H54 (cell line): ENCODE data around the gene SEC11A.
"Not testable (repeated sequence)": the region's sequence is repeated elsewhere in the genome, so short reads cannot be mapped to it uniquely, and the experiment has no call there.

ENCODE experiments used
- DNase-seq: peaks from one replicate; pipeline ENCODE4 v3.0.0; 2011; ENCODE audit warnings: low spot score, mixed read lengths; ENCODE audit not compliant: insufficient read length
- FAIRE-seq: peaks from 3 replicates; lab custom pipeline; 2011; peaks lifted over from hg19 to GRCh38; lab: Jason Lieb, UNC
- POLR2A ChIP-seq: IDR thresholded peaks from 2 replicates; pipeline ENCODE4 v1.6.1; 2011; ENCODE audit warnings: low read depth, mild to moderate bottlenecking, low read length

The SEC11A gene

DNA sequence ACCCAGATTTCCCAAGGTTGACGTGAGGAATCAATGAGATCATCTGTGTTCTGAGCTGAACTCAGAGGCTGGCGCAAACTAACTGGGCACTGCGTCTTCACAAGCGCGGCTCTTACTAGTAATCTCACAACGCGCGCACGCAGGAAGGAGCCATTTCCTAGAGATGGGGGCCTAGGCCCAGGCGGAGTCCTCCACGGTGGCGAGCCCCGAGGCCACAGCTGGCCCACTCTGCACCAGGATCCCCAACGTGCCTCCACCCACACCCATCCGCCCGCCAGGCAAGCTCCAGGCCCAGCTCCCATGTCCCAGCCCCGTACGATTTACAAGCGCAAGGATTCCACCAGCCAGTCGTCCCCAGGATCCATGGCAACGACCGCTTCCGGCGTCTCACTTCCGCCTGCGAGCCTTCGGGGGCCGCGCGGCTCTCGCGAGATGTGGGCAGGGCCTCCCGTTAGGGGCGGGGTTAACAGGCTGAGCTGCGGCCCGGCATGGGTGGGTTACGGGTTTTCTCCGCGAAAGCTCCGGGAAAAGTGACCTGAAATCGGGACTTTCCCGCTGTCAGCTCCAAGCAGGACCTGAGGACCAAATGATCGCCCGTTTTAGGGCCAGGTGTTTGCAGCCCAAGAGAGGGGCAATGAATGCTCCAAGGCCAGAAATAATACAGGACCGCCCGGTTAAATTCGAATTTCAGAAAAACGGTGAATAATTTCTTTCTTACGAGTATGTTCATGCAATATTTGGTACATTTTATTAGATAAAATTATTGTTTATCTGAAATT, 61.8 kb downstream of the SEC11A start, which contains the start of gene WDR73:
WDR73 (minus strand) TSS at position 374 of the 779 bp plus-strand sequence; CDS start at position 365, 9 bp downstream.
- DNase-seq (peak; percentile 72), FAIRE-seq (no peak)
- TF ChIP-seq POLR2A, result peak; percentile 62; the same call in 1 of the 2 replicates

DNA sequence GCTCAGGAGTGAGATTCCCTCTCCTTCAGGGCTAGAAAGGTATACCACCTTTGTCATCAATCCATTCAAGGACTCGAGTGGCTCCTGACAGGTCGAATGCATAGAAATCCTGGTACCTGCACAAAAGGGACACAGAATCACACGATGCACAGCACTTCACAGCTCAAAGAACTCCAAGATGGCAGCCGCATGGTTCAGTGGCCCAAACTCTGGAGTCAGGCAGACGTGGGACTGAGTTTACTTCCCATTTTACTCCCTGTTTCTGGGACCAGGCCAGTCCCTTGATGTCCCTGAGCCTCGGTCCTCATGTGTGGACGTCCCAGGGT, 62.4 kb downstream of the SEC11A start:
- TF ChIP-seq POLR2A, result no peak
- DNase-seq, result no peak
- no peak for FAIRE-seq

DNA sequence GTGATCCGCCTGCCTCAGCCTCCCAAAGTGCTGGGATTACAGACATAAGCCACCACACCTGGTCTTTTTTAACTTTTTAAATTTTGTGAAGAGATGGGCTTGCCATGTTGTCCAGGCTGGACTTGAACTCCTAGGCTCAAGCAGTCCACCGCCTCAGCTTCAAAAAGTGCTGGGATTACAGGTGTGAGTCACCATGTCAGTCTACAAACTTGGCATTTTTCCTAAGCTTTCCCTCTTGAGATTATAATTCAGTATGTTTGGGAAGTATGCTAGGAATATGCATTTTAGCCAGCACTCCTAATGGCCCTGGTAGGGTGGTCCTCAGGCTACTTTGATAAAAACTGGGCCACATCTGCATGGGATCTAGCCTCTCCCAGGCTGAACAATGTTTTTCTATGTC, 66.2 kb downstream of the SEC11A start:
- DNase-seq, result no peak
- FAIRE-seq, result no peak
- TF ChIP-seq POLR2A, result no peak

DNA sequence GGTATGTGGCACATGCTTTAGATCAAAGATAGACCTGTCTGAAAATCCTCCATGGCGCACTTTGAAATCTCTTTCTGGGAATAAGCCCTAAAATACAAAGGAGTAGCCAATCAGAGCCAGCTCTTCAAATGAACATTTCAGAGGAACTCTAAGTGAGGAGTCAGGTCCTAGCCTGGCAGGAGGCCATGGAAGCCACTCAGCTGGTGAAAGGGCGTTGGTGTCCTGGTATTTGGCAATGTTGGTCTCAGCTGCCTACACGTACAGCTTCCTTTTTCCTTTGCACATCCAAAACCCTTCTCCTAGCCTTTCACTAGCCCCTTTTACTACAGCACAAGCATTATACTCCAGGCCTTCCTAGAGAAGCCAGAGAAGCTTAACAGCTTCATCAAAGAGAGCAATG, 67.4 kb downstream of the SEC11A start:
- FAIRE-seq (no peak), DNase-seq (no peak)
- TF ChIP-seq POLR2A, result no peak

DNA sequence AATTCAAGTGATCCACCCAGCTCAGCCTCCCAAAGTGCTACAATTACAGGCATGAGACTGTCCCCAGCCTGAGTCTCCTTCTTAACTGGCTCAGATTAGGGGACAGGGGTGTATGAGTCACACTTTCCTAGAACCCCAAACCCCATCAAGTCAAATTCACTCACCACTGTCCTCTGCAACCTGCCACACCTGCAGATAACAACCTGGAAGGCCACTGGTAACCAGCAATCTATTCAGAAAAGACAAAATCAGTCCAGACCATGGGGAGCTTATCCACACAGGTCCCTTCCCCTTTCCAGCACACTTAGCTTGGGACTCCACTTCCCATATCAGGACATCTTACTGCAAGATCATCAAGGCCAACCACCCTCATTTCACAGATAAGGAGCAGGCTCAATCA, 68.2 kb downstream of the SEC11A start:
- FAIRE-seq (no peak), DNase-seq (no peak)
- no peak for TF ChIP-seq POLR2A

DNA sequence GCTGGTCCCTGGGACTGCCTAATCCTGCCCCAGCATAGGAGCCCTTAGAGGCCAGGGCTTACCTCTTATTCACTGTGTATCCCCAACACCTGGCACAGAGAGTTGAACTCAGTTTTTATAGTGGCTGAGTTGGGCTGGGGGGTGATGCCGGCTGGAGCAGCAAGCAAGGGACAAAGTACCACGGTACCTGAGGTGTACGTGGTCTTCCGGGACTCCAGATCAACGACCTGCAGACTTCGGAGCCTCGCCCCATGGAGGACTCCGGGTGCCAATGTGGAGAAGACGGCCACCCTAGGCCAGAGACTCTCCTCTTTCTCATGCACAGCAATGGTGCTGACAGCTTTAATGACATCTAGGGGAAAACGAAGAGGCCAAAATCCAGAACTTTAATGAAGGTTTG, 69.9 kb downstream of the SEC11A start:
- TF ChIP-seq POLR2A, result no peak
- FAIRE-seq (no peak), DNase-seq (no peak)

DNA sequence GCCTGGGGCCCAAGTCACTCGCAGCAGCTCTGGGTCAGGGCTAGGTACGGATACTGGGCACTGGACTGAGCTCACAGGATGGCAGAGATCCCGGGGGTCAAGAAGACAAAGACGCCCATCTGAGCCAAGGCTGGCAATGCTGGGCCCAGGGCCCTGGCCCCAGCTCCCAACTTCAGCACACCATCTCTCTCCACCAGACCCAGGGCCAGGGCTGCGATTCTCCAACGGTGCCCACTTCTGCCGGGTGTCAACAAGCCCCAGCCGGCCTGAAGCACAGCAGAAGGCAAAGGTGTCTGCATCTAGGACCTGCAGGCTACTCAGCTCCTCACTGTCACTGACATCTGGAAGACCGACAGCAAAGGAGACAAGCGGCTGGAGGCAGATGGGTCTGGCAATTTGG, 70.4 kb downstream of the SEC11A start:
- DNase-seq (no peak), FAIRE-seq (no peak)
- no peak for TF ChIP-seq POLR2A

DNA sequence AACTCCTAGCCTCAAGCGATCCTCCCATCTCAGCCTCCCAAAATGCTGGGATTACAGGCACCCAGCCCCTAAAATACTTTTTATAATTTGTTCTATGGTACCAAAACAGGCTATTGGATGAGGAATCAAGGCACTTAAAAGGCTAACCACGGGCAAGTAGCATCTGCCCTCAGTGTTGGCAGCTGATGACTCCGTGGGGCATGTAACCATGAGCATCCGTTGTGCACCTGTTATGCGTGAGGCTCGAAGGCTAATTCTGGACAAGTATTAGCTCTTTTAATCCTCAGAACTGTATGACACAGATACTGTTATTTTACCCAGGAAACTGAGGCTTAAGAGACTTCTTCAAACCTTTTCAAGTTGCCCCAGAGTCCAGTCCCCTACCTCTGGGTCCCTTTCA, 72.1 kb downstream of the SEC11A start:
- no peak for FAIRE-seq
- no peak for TF ChIP-seq POLR2A

DNA sequence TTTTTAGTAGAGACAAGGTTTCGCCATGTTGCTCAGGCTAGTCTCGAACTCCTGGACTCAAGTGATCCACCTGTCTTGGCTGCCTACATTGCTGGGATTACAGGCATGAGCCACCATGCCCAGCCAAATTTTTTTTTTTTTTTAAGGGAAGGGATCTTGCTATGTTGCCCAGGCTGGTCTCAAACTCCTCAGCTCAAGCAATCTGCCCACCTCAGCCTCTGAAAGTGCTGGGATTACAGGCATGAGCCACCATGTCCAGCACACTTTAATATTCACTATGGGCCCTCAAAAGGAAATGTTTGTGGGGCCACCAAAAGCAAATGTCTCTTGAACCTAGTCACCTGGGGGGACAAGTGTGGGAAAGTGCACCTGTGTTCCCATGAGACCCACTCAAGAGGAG, 73.3 kb downstream of the SEC11A start:
- FAIRE-seq, result not testable (repeated sequence)

More for the DNA sequence above, 72.1 kb downstream of the SEC11A start:
- DNase-seq, result no peak

DNA sequence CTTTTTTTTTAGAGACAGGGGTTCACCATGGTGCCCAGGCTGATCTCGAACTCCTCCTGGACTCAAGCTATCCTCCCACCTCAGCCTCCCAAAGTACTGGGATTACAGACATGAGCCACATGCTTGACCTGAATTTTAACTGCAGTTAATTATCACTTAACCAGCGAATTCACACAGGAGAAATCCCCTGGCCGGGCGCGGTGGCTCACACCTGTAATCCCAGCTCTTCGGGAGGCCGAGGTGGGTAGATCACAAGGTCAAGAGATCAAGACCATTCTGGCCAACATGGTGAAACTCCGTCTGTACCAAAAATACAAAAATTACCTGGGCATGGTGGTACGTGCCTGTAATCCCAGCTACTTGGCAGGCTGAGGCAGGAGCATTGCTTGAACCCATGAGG, 74.1 kb downstream of the SEC11A start:
- not testable (repeated sequence) for DNase-seq, FAIRE-seq

More for the DNA sequence above, 73.3 kb downstream of the SEC11A start:
- DNase-seq, result not testable (repeated sequence)

DNA sequence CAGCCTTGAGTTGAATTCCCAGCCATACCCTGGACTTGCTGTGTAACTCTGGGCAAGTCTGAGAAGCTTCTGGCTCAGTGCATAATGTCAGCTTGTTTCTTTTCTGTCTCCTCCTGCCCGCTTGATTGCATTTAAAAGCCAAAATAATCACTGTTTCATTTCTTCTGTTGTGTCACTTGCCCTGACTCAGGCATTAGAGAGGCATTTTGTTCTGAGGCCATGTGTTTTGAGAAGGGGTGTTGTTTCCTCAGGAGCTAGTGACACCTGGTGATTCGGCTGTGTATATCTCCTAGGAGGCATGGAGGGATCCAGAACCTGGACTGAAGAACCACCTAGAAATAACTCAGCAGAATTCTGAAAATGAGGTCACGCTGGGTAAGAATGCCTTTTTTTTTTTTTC, 77.8 kb downstream of the SEC11A start:
- no peak for FAIRE-seq
- no peak for DNase-seq
- no peak for TF ChIP-seq POLR2A

DNA sequence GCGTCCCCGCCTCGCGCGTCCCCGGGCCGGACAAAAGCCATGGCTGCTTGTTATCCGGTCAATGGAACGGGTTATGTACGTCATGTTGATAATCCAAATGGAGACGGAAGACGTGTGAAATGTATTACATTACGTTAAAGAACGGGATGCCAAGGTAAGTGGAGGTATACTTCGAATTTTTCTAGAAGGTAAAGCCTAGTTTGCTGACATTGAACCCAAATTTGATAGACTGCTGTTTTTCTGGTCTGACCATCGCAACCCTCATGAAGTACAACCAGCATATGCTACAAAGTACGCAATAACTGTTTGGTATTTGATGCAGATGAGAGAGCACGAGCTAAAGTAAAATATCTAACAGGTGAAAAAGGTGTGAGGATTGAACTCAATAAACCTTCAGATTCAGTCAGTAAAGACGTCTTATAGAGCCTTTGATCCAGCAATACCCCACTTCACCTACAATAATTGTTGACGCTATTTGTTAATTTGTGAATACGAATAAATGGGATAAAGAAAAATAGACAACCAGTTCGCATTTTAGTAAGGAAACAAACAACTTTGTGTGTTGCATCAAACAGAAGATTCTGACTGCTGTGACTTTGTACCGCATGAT, 81.6 kb downstream of the SEC11A start:
- FAIRE-seq (no peak), DNase-seq (no peak)
- no peak for TF ChIP-seq POLR2A

DNA sequence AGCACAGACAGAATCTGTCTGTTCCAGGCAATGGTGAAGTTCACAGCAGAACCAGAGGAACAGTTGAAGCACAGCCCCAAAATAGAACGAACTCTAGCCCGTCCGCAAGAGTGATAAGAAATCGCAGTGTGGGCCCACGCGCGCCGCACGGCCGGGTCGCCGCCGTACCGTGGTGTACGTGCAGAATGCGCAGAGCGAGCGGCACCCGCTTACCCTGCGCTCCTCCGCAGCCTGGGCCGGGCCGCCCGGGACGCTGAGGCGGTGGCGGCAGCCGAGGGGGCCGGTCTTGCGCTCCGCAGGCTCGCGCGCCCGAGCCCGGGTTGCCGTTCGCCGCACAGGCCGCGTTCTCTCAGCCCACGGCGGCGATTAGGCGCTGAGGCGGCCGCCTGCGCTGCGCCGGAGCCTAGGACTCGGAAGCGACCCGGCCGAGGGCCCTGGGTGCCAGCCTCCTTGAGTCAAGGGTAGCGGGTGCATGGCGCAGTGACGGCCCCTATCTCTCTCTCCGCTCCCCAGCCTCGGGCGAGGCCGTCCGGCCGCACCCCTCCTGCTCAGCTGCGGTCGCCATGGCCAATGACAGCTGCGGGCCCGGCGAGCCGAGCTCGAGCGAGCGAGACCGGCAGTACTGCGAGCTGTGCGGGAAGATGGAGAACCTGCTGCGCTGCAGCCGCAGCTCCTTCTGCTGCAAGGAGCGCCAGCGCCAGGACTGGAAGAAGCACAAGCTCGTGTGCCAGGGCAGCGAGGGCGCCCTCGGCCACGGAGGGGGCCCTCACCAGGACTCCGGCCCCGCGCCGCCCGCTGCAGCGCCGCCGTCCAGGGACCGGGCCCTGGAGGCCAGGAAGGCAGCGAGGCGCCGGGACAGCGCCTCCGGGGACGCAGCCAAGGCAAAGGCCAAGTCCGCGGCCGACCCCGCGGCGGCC, 82.4 kb downstream of the SEC11A start:
- no peak for TF ChIP-seq POLR2A
- FAIRE-seq, result no peak
- no peak for DNase-seq

DNA sequence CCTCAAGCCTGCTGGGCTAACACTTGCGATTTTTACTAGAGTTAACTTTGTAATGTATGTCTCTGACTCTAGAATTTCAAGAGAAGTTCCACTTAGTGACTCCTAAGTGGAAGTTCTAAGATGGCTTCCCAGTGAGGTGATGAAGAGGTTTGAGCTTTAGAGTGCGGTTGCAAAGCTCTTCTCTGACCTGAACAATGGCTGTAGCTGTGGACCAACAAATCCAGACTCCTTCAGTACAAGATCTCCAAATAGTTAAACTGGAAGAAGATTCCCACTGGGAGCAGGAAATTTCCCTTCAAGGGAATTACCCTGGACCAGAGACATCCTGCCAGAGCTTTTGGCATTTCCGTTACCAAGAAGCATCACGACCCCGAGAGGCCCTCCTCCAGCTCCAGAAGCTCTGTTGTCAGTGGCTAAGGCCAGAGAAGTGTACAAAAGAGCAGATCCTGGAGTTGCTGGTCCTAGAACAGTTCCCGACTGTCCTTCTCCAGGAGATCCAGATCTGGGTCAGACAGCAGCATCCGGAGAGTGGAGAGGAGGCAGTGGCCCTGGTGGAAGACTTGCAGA, 84.2 kb downstream of the SEC11A start:
- FAIRE-seq (no peak), DNase-seq (no peak)
- TF ChIP-seq POLR2A, result no peak
